SK-N-SH (cell line): Measurements from ENCODE around the gene LRP10. TPM values are rescaled to one million over a fixed set of nuclear protein-coding genes. Genes with fewer than 3 reads are reported as not detected.

Experiments
- CTCF ChIA-PET: fragments of 300-600, 350-600 bp; formaldehyde crosslinking; extraction: SDS; loops from one replicate; lab custom pipeline; 2021; lab: Yijun Ruan, JAX
- POLR2A ChIA-PET: fragments of 350-600 bp; sonication (Branson Sonifier 250); formaldehyde crosslinking; extraction: SDS; loops from one replicate; lab custom pipeline; 2020; ENCODE audit warnings: antibody characterized with exemption, inconsistent platforms; lab: Yijun Ruan, JAX
- DNase-seq: peaks from one replicate; pipeline ENCODE4 v3.0.0; 2012
- H2AFZ ChIP-seq: fragments of 200-600 bp; sonication (generic); 2 replicates; pipeline ENCODE4 v1.8.1; 2016; ENCODE audit warnings: antibody characterized with exemption, mild to moderate bottlenecking, low read depth
- H3F3A ChIP-seq: fragments of 200-600 bp; sonication (generic); replicated peaks from 2 replicates; pipeline ENCODE3; 2016; ENCODE audit warnings: antibody characterized with exemption, mild to moderate bottlenecking; ENCODE audit not compliant: insufficient read depth
- H3K27ac ChIP-seq, 2 experiments: fragments of 200-500 bp in 1 of 2; fragments of 200-600 bp in 1 of 2; sonication (Bioruptor generic) in 1 of 2; sonication (generic), shearing (Covaris generic) in 1 of 2; 2 replicates each; pipeline versions ENCODE4 v1.5.1 to v1.6.1; 2014 to 2016; ENCODE audit warnings: low read depth in 2 of 2, inconsistent platforms in 1 of 2, low read length in 1 of 2, mild to moderate bottlenecking in 1 of 2, mixed read lengths in 1 of 2
- H3K27me3 ChIP-seq: fragments of 200-600 bp; sonication (generic), shearing (Covaris generic); 2 replicates; pipeline ENCODE4 v1.6.1; 2016; ENCODE audit warnings: mixed run types; ENCODE audit not compliant: insufficient read depth
- H3K36me3 ChIP-seq, 2 experiments: fragments of 200-500 bp in 1 of 2; fragments of 200-600 bp in 1 of 2; sonication (Bioruptor generic) in 1 of 2; sonication (generic) in 1 of 2; replicated peaks in 1 of 2; 2 replicates each; pipeline versions ENCODE3 to v1.5.1; 2014 to 2016; ENCODE audit warnings: low read length in 1 of 2, mild to moderate bottlenecking in 1 of 2; ENCODE audit not compliant: insufficient read depth in 2 of 2, control insufficient read depth in 1 of 2
- H3K4me1 ChIP-seq, 2 experiments: fragments of 200-500 bp in 1 of 2; fragments of 200-600 bp in 1 of 2; sonication (Bioruptor generic) in 1 of 2; sonication (generic), shearing (Covaris generic) in 1 of 2; 2 replicates each; pipeline versions ENCODE4 v1.5.1 to v1.6.1; 2014 to 2016; ENCODE audit warnings: low read depth in 1 of 2, low read length in 1 of 2, mixed run types in 1 of 2; ENCODE audit not compliant: insufficient read depth in 2 of 2, control insufficient read depth in 1 of 2
- H3K4me2 ChIP-seq: fragments of 200-600 bp; sonication (generic), shearing (Covaris generic); 2 replicates; pipeline ENCODE4 v1.6.1; 2017; ENCODE audit warnings: mixed run types
- H3K4me3 ChIP-seq, 2 experiments: fragments of 200-500 bp in 1 of 2; fragments of 200-600 bp in 1 of 2; sonication (Bioruptor generic) in 1 of 2; sonication (generic), shearing (Covaris generic) in 1 of 2; 2 replicates each; pipeline versions ENCODE4 v1.5.1 to v1.8.1; 2014 to 2016; ENCODE audit warnings: low read depth in 2 of 2, inconsistent platforms in 1 of 2, low read length in 1 of 2, mild to moderate bottlenecking in 1 of 2, mixed read lengths in 1 of 2, moderate library complexity in 1 of 2
- H3K79me2 ChIP-seq: fragments of 200-600 bp; sonication (generic); 2 replicates; pipeline ENCODE4 v1.8.1; 2017; ENCODE audit warnings: mild to moderate bottlenecking; ENCODE audit not compliant: insufficient read depth
- H3K9ac ChIP-seq: fragments of 200-600 bp; sonication (generic); 2 replicates; pipeline ENCODE4 v1.6.1; 2017; ENCODE audit warnings: mixed run types
- H3K9me2 ChIP-seq: fragments of 200-600 bp; sonication (generic); 2 replicates; pipeline ENCODE4 v1.6.1; 2017; ENCODE audit warnings: mixed run types
- H3K9me3 ChIP-seq: fragments of 200-600 bp; sonication (generic); 2 replicates; pipeline ENCODE4 v1.6.1; 2017; ENCODE audit warnings: mixed run types, mild to moderate bottlenecking, moderate library complexity
- H4K20me1 ChIP-seq: fragments of 200-600 bp; sonication (generic); 2 replicates; pipeline ENCODE4 v1.6.1; 2017; ENCODE audit warnings: mild to moderate bottlenecking, mixed run types; ENCODE audit not compliant: insufficient read depth
- CTCF ChIP-seq: fragments of 200-600 bp; sonication (generic); IDR thresholded peaks from 2 replicates; pipeline ENCODE4 v1.6.1; 2017; ENCODE audit warnings: antibody characterized with exemption, mild to moderate bottlenecking, moderate library complexity
- EP300 ChIP-seq, 2 experiments: IDR thresholded peaks; 2 replicates each; pipeline versions ENCODE4 v1.4.0 to v1.6.1; 2012; ENCODE audit warnings: borderline replicate concordance in 1 of 2, low read depth in 1 of 2, low read length in 1 of 2
- FOXJ3 ChIP-seq: sonication (generic); formaldehyde crosslinking; IDR thresholded peaks from 2 replicates; pipeline ENCODE4 v1.5.1; 2020; ENCODE audit warnings: mild to moderate bottlenecking, missing genetic modification reagents
- FOXM1 ChIP-seq: IDR thresholded peaks from 2 replicates; pipeline ENCODE4 v1.4.0; 2012; ENCODE audit warnings: low read depth, mild to moderate bottlenecking
- GABPA ChIP-seq: IDR thresholded peaks from 2 replicates; pipeline ENCODE4 v1.4.0; 2012; ENCODE audit warnings: low read depth, mild to moderate bottlenecking
- IRF3 ChIP-seq: fragments of 150-350 bp; IDR thresholded peaks from 2 replicates; pipeline ENCODE4 v1.6.1; 2016; ENCODE audit warnings: mild to moderate bottlenecking, low read depth, low read length
- PBX3 ChIP-seq: IDR thresholded peaks from 2 replicates; pipeline ENCODE4; 2012
- POLR2AphosphoS5 ChIP-seq: IDR thresholded peaks from 2 replicates; pipeline ENCODE4 v1.6.1; 2012; ENCODE audit warnings: low read depth, low read length
- RAD21 ChIP-seq: IDR thresholded peaks from 2 replicates; pipeline ENCODE4 v1.6.1; 2012; ENCODE audit warnings: mild to moderate bottlenecking, low read length
- RCOR1 ChIP-seq: fragments of 150-350 bp; IDR thresholded peaks from 2 replicates; pipeline ENCODE4 v1.6.1; 2017; ENCODE audit warnings: antibody characterized with exemption, low read length
- REST ChIP-seq: IDR thresholded peaks from 2 replicates; pipeline ENCODE4 v1.6.1; 2012; ENCODE audit warnings: mild to moderate bottlenecking, low read depth, low read length, moderate library complexity
- RFX5 ChIP-seq: IDR thresholded peaks from 2 replicates; pipeline ENCODE4 v1.6.1; 2012; ENCODE audit warnings: mild to moderate bottlenecking, improper control_type of control experiment, low read length
- SIN3A ChIP-seq: IDR thresholded peaks from 2 replicates; pipeline ENCODE4 v1.6.1; 2012; ENCODE audit warnings: low read depth, mild to moderate bottlenecking, low read length, moderate library complexity, borderline replicate concordance
- SMC3 ChIP-seq: IDR thresholded peaks from 2 replicates; pipeline ENCODE4 v1.6.1; 2012; ENCODE audit warnings: low read depth, low read length, improper control_type of control experiment
- WGBS: methylation state at CpG from one replicate; pipeline ENCODE4 v1.1.6; 2017; ENCODE audit warnings: low lambda C conversion rate; 5-methylcytosine and 5-hydroxymethylcytosine counted together
- polyA plus RNA-seq, 3 experiments: library from polyadenylated mRNA; depleted of rRNA; stranded (reverse); fragments of >200 nt; gene quantifications; 2 replicates each; pipeline ENCODE4 v1.2.3, GENCODE V29; 2012

The LRP10 gene
- polyA plus RNA-seq, 1 of the 3 experiments (the other 2 are of a cell fraction), result 117 TPM

GRCh38 chr14:22900081-22900799 lies 28.7 kb downstream of the LRP10 start:
- H4K20me1 ChIP-seq, result no peaks in the 10 kb centered on the region
- H2AFZ ChIP-seq, result no peak overlapping the region
- DNase-seq, result peak; percentile 72
- H3F3A ChIP-seq, result peaks cover 15% of the 10 kb centered on the region
- no peaks in the 10 kb centered on the region for H3K9me2 ChIP-seq
- no peaks in the 10 kb centered on the region for H3K27me3 ChIP-seq
- H3K4me2 ChIP-seq, result no peak overlapping the region
- 0 out of 4 replicates have a peak overlapping the region, but pooled peaks of 1 of the 2 experiments have one; percentile 17 for H3K27ac ChIP-seq
- H3K36me3 ChIP-seq, result peaks cover 25 to 47% of the 10 kb centered on the region in 2 experiments
- no peaks in the 10 kb centered on the region for H3K9me3 ChIP-seq
- 27% methylated on average over 3 of the region's 3 CpGs for WGBS
- no peaks in the 10 kb centered on the region for H3K79me2 ChIP-seq
- peaks cover 0 to 14% of the 10 kb centered on the region in 2 experiments; a peak in 3 of 4 replicates for H3K4me1 ChIP-seq
- peak; percentile 69 for TF ChIP-seq RAD21
- TF ChIP-seq FOXM1, result no peak
- TF ChIP-seq CTCF, result peak; percentile 62
- peak; percentile 54 for TF ChIP-seq SMC3
- TF ChIP-seq, all 33 proteins: peak for 3
- ChIA-PET POLR2A (no interaction called here), CTCF (interaction anchor here (0.8 to 6.0 kb wide), 15 partner anchors 11 to 343 kb away, joined by 3 to 96 read pairs (median 7); partner anchors contain the start of genes LRP10, MRPL52, RBM23 and REM2)
- Histone ChIP-seq H3K9ac (no peak overlapping the region), H3K4me3 (no peak overlapping the region)

GRCh38 chr14:22901799-22902198 lies 30.3 kb downstream of the LRP10 start:
- H3K9me2 ChIP-seq, result no peaks in the 10 kb centered on the region
- ChIA-PET CTCF (interaction anchor here (0.6 to 6.0 kb wide), 9 partner anchors 11 to 345 kb away, joined by 3 to 96 read pairs (median 15); partner anchors contain the start of genes LRP10, OXA1L, RBM23 and REM2), POLR2A (interaction anchor here (0.9 kb wide), 1 partner anchor 18 kb away, joined by 3 read pairs; the partner anchor contains the start of gene RBM23)
- no peaks in the 10 kb centered on the region for H4K20me1 ChIP-seq
- H3K79me2 ChIP-seq, result no peaks in the 10 kb centered on the region
- 94% methylated on average over 7 of the region's 7 CpGs for WGBS
- peaks cover 37 to 59% of the 10 kb centered on the region in 2 experiments for H3K36me3 ChIP-seq
- peaks cover 0 to 14% of the 10 kb centered on the region in 2 experiments; a peak in 3 of 4 replicates for H3K4me1 ChIP-seq
- TF ChIP-seq FOXJ3 (CRISPR knock-in tag) (no peak), RAD21 (no peak), RCOR1 (no peak), RFX5 (no peak), GABPA (no peak), EP300 (IDR thresholded peaks at IDR 0.05; ENCODE audit: borderline replicate concordance in 1 of 2, low read depth in 1 of 2, low read length in 1 of 2) (no peak), POLR2AphosphoS5 (no peak), SIN3A (no peak), REST (no peak), PBX3 (no peak), IRF3 (no peak)
- H3F3A ChIP-seq, result peaks cover 15% of the 10 kb centered on the region
- H3K27me3 ChIP-seq, result no peaks in the 10 kb centered on the region
- no peak overlapping the region for H3K4me2 ChIP-seq
- no peak for DNase-seq
- no peak overlapping the region for H3K27ac ChIP-seq
- no peaks in the 10 kb centered on the region for H3K9me3 ChIP-seq
- no peak overlapping the region for H3K9ac ChIP-seq
- no peak overlapping the region for H2AFZ ChIP-seq
- no peak overlapping the region for H3K4me3 ChIP-seq
